A549 (cell line): Measurements from ENCODE around the gene MYF6.

Experiments used
- BHLHE40 ChIP-seq: IDR thresholded peaks from 2 replicates; pipeline ENCODE4 v1.6.1; 2012; ENCODE audit warnings: low read depth, low read length, inconsistent platforms
- CTCF ChIP-seq: fragments of >200 bp; sonication (Bioruptor Twin); formaldehyde crosslinking; IDR thresholded peaks from 3 replicates; pipeline ENCODE4 v1.5.1; 2016
- EP300 ChIP-seq, 2 experiments: fragments of >200 bp; sonication (Bioruptor Twin); formaldehyde crosslinking; IDR thresholded peaks; 2 replicates in 1 of 2; 3 replicates in 1 of 2; pipeline ENCODE4 v1.6.1; 2016 to 2017
- HDAC2 ChIP-seq: fragments of 200-600 bp; sonication (generic); IDR thresholded peaks from 2 replicates; pipeline ENCODE4 v1.6.1; 2016
- MAX ChIP-seq: IDR thresholded peaks from 2 replicates; pipeline ENCODE4 v1.6.1; 2012
- POLR2A ChIP-seq: IDR thresholded peaks from 2 replicates; pipeline ENCODE4 v1.6.1; 2012; ENCODE audit warnings: mild to moderate bottlenecking, low read length
- RCOR1 ChIP-seq: fragments of 150-350 bp; IDR thresholded peaks from 2 replicates; pipeline ENCODE4 v1.6.1; 2014; ENCODE audit warnings: antibody characterized with exemption, low read length, low read depth

- no peak for TF ChIP-seq RCOR1
- no peak for TF ChIP-seq EP300 (IDR thresholded peaks at IDR 0.05)
- no peak for TF ChIP-seq CTCF
- TF ChIP-seq MAX = no peak
- no peak for TF ChIP-seq BHLHE40
- no peak for TF ChIP-seq POLR2A
- no peak for TF ChIP-seq HDAC2
Measured at GRCh38 chr12:80677994-80678393, 29.4 kb upstream of the MYF6 start.
